GM04503 (cell line): Measurements from ENCODE around the gene PPFIA2.

ENCODE experiments used
- DNase-seq: peaks from one replicate; pipeline ENCODE4 v3.0.0-alpha.2; 2012; ENCODE audit warnings: low read depth

The PPFIA2 gene

GRCh38 chr12:81759190-81760051, at the start of gene PPFIA2:
Gene PPFIA2, minus strand, starts transcription at chr12:81759350.
- no peak for DNase-seq

GRCh38 chr12:81800298-81801148, 41.4 kb upstream of the PPFIA2 start:
- no peak for DNase-seq

GRCh38 chr12:81798294-81798693, 39.1 kb upstream of the PPFIA2 start:
- DNase-seq = no peak

GRCh38 chr12:81797100-81797499, 38.0 kb upstream of the PPFIA2 start:
- DNase-seq = no peak

GRCh38 chr12:81792666-81793065, 33.5 kb upstream of the PPFIA2 start:
- DNase-seq = no peak

- no peak for DNase-seq
Observed at GRCh38 chr12:81779216-81779615, 20.1 kb upstream of the PPFIA2 start.

GRCh38 chr12:81778719-81779118, 19.6 kb upstream of the PPFIA2 start:
- no peak for DNase-seq

- DNase-seq = no peak
Observed at GRCh38 chr12:81758421-81759189, 545 bp downstream of the PPFIA2 start.

GRCh38 chr12:81757731-81758365, 1.3 kb downstream of the PPFIA2 start:
- DNase-seq = no peak

GRCh38 chr12:81729781-81730180, 29.4 kb downstream of the PPFIA2 start:
- no peak for DNase-seq

- no peak for DNase-seq
Observed at GRCh38 chr12:81727391-81727790, 31.8 kb downstream of the PPFIA2 start.

- DNase-seq = no peak
Observed at GRCh38 chr12:81726634-81727033, 32.5 kb downstream of the PPFIA2 start.

GRCh38 chr12:81723361-81723760, 35.8 kb downstream of the PPFIA2 start:
- DNase-seq = no peak

- DNase-seq = no peak
Observed at GRCh38 chr12:81722004-81722403, 37.1 kb downstream of the PPFIA2 start.

GRCh38 chr12:81718616-81719015, 40.5 kb downstream of the PPFIA2 start:
- no peak for DNase-seq

GRCh38 chr12:81712536-81712935, 46.6 kb downstream of the PPFIA2 start:
- no peak for DNase-seq

- no peak for DNase-seq
Observed at GRCh38 chr12:81705586-81705985, 53.6 kb downstream of the PPFIA2 start.

GRCh38 chr12:81699551-81699950, 59.6 kb downstream of the PPFIA2 start:
- DNase-seq = no peak

GRCh38 chr12:81692008-81692407, 67.1 kb downstream of the PPFIA2 start:
- no peak for DNase-seq

GRCh38 chr12:81683881-81684280, 75.3 kb downstream of the PPFIA2 start:
- no peak for DNase-seq

- DNase-seq = no peak
Observed at GRCh38 chr12:81679614-81680013, 79.5 kb downstream of the PPFIA2 start.

- no peak for DNase-seq
Observed at GRCh38 chr12:81670759-81671158, 88.4 kb downstream of the PPFIA2 start.
